NCI-H748 treated with DMSO at 0.1 percent for 48 hours (cell line): Measurements from ENCODE around the gene ENTR1.

Experiments
- DNase-seq: peaks from one replicate; lab custom pipeline; 2025; lab: John Stamatoyannopoulos, UW

Gene ENTR1

DNA sequence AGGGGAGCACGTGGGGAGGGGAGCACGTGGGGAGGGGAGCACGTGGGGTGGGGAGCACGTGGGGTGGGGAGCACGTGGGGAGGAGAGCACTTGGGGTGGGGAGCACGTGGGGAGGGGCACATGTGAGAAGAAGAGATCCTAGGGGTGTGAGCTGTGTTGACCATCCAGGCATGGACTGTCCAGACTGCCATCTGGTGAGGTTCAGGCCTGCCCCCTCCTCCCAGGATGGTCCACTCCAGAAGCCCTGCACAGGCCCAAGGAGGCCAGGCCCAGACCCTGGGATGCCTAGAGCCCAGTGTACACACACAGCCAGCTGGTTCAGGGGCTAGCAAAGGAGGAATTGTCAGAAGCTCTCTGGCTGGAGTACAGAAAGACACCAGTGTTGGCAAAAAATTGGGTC is 12.8 kb downstream of the ENTR1 start:
- DNase-seq, result no peak

- DNase-seq, result no peak
Measured at GRCh38 chr9:136396219-136396515, 14.2 kb downstream of the ENTR1 start.

- no peak for DNase-seq
Measured at GRCh38 chr9:136395345-136396218, 14.8 kb downstream of the ENTR1 start.

DNA sequence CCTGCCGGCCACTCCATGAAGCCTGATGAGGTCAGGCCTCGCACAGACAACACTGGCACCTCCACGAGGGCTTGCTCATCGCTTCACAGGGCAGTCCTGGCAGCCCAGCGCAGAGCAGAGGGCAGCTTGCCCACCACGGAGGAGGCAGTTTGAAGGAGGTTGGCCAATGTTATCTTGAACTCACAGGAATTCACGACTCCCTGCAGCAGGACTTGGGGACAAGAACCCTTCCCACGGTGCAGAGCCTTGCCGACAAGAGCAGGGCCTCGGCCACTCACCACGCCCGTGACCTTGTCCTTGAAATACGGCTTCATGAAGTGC is 15.4 kb downstream of the ENTR1 start:
- no peak for DNase-seq

DNA sequence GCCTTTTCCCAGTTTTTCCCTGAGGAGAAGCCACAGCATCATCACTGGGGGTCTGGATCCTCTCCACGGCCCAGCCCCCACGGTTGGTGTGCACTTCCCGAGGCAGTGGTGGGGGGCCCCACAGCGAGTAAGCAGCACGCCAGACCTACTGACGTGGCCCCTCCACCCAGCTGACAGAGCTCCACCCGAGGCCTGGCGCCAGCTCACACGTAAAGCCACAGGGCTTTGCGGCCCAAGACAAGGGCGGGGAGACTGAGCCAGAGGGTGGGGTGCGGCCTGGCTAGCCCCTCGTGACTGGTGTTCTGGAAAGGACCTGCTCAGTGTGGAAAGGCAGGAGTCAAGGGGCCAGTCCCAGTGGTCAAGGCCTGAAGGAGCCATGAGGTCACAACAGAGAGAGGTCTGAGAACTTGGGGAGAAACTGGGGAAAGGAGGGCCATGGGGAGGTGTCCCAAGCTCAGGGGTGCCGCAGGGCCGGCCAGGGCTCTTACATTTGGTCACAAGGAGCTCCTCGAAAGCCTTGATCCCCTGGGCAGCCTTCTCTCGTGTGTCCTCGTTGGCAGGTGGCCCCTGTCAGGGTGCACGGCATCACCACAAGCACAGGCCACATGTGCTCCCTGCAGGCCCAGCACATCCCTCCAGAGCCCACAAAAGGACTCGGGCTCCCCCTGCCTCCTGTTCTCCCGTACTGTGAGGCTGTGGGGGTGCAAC is 15.9 kb downstream of the ENTR1 start:
- no peak for DNase-seq

DNA sequence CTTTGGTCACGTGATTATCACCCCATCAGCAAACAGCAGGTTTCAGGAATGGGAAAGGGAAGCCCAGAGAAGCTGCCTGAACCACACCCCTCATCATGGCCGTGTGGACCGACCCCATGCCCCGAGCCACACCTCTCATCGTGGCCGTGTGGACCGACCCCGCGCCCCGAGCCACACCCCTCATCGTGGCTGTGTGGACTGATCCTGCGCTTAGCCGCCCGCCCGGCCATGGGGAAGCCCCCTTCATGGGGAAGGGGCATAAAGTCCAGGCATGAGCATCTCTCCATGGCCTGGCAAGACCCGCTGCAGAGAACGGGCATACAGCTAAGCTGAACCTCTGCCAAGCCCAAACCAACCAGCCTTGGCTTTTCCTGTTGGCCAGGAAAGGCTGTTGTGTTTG is 16.9 kb downstream of the ENTR1 start:
- no peak for DNase-seq

- no peak for DNase-seq
Measured at GRCh38 chr9:136392538-136393449, 17.6 kb downstream of the ENTR1 start.

GRCh38 chr9:136391737-136392537 is 18.5 kb downstream of the ENTR1 start:
- no peak for DNase-seq

DNA sequence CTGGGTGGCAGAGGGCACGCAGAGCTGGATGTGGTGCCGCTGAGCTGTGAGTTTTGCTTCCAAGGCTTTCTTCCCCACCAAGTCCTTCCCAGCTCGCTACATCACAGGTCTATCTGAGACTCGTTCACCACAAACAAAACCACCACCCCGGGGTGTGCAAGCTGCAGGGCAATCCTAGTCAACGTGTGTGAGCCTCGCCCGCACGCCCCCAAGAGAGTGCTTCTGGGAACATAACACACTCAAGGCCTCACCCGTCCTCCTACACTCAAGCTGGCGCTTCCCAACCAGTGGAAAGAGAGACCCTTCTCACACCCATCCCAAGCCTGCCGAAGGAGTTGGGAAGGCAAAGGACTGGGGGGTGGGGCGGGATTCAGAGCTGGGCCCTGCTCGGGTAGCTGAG is 21.0 kb downstream of the ENTR1 start:
- DNase-seq, result no peak

DNA sequence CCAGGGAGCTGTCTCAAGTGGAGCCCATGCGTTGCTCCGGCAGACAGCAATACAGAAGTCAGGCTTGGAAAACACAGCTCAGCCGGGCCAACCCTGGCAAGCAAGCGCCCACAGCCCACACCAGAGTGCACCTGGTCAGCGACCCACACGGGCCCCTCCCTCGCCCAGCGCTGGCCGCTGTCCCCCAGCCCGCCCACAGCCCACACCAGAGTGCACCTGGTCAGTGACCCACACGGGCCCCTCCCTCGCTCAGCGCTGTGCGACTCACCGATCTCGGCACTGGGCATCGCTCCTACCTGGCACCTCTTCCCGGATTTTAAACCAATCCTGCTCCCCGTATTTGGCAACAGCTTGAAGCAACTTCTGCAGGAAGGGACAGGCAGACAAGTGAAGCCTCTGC is 23.2 kb downstream of the ENTR1 start:
- DNase-seq, result no peak

- DNase-seq, result no peak
Measured at GRCh38 chr9:136386018-136386417, 24.4 kb downstream of the ENTR1 start.

DNA sequence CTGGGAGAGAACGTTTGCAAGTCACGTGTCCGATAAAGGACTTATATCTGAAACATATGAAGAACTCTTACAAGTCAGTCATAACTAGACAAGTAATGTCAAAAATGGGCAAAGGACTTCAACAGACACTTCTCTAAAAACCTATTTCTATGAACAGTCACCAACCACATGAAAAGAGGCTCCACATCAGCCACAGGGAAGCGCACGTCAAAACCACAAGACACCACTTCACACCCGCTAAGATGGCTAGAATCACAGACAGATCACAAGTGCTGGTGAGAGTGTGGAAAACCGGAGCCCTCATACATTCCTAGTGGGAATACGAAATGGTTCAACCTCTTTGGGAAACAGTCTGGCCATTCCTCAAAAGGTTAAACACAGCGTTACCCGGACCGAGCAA is 25.4 kb downstream of the ENTR1 start:
- DNase-seq, result no peak

GRCh38 chr9:136383436-136383835 is 27.0 kb downstream of the ENTR1 start:
- DNase-seq, result no peak

DNA sequence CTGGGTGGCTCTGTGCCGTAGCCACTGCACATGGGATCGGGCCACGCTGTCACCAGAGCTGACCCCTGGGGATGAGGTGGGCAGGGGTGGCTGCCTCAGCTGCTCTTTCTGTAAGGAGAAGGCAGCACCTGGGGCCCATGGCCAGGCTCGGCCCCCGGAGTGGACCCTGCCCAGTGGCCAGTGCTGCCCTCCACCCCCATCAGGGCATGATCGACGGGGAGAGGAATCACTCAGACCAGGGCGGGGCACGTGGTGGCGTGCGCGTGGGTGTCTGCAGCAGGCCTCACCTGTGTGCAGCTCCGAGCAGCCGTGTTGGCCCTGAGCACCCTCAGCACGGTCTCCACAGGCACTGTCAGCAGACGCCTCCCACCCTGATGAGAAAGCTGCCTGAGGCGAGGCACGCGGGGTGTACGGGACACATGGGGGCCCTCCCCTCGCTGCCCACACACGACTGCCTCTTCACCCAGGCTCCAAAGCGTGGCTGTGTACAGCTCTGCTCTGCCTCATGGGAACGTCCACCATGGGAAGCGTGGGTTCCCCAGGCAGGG is 28.4 kb downstream of the ENTR1 start:
- no peak for DNase-seq

DNA sequence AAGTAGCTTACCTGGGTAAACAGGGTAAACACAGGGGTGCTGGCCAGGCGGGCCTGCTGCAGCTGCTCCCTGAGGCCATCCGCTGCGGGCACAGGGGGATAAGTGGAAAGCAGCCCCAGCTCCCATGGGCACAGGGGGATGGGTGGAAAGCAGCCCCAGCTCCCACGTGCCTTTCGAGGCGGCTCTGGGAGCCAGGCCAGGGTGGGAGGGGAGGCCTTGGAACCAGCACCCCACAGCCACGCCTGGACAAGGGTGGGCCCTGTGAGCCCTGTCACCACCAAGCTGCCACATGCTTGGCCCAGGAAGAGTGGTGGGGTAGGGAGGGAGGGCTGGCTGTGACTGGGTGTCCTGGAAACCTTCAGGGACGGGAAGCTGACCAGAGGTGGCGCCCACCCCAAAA is 29.1 kb downstream of the ENTR1 start:
- no peak for DNase-seq

GRCh38 chr9:136380381-136380780 is 30.0 kb downstream of the ENTR1 start:
- DNase-seq, result no peak

GRCh38 chr9:136379891-136380290 is 30.5 kb downstream of the ENTR1 start:
- DNase-seq, result no peak

DNA sequence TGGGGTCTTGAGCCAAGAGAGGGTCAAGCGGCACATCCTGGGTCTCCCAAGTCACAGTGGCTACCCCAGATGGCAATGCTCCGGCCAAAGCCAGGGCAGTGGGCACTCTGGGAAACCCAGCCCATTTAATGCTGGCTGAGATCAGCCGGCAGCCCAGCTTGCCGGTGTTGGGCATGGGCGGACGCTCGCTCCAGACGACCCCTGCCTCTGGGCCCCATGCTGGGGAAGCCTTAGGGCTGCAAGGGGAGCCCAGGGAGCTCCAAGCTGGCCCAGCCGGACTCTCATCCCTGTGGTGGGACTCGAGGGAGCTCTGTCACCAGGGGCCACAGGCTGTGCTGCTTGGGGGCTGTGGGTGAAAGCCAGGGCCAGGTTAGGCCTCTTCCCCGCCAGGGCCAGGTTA is 31.0 kb downstream of the ENTR1 start:
- DNase-seq, result no peak

GRCh38 chr9:136379003-136379287 is 31.5 kb downstream of the ENTR1 start:
- DNase-seq, result no peak

DNA sequence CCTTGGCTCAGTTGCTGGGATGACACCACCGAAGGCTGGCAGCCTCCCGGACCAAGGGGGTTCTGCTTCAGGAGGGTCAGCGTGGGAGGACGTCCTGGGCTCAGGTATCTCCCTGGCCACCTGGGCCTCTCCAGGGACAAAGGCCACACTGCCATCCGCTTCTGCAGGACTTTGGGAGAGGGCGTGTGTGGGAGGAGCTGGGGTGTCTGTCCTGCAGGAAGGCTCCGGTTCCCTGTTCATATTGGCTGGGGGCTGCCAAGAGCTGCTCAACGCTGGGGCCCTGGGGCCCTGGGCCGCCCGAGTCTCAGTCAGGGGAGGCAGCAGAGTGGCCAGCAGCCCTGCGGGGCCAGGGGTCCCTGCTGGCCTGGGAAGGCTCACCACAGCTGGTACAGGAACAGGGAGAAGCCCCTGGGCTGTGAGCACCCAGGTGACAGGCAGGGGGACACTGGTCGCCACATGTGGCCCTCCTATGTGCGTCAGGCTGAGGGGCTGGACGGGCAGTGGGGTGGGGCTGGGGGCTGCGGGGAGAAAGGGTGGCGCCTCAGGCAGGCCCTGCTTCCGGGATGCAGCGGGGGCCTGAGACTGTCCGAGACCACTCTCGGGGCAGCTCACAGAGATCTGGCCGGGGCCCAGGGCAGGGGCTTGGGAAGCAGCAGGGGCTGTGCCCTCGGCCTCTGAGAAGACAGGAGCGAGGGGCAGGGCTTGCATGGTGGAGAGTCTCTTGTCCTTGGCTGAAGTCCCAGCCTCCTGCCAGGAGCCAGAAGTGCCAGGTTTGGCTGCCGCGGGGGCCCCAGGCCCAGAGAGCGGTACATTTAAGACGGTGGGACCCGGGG is 32.0 kb downstream of the ENTR1 start:
- DNase-seq, result no peak
